HG03342 (cell line): ENCODE results near the gene TMEM91.

Experiments used
- ATAC-seq: cut with Tn5 transposase; IDR thresholded peaks from one replicate; pipeline ENCODE4 v1.9.1; 2021; ENCODE audit warnings: mild to moderate bottlenecking, moderate library complexity; ENCODE audit not compliant: unreplicated experiment

TMEM91 gene

DNA sequence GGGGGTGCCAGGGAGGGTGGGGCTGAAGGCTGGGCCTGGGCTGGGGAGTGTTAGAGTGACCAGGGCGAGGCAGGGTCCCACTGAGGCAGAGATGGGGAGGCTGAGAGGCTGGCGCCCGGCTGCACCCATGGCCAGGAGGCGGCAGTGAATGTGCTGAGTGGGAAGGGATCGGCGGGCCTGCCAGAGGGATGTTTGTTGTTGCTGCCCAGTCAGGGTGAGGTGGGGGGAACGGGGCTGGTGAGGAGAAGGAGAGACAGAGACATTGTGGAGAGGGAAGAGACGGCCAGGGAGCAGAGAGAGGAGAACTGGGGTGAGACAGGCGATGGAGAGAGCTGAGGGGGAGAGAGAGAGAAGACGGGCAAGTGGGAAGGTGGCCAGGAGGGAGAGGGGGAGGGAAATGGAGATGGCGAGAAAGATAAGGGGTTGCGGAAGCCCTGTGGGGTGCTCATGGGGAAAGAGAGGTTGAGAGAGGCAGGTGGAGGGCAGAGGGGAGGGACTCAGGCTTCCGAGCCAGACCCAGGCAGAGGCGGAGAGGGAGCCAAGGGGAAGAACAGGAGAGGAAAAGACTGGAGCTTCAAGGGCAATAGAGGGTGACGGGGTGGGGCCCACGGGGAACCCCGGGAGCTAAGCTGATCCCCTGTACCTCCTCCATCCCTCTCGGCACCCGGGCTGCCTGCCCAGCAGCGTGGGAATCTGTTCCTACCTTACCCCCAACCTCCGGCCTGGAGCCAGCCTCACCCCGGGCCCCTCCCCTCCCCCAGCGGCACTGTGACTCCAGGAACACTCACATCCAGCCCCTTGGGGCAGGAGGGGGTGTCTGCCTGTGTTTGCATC is 51.5 kb downstream of the TMEM91 start:
- ATAC-seq: no peak

DNA sequence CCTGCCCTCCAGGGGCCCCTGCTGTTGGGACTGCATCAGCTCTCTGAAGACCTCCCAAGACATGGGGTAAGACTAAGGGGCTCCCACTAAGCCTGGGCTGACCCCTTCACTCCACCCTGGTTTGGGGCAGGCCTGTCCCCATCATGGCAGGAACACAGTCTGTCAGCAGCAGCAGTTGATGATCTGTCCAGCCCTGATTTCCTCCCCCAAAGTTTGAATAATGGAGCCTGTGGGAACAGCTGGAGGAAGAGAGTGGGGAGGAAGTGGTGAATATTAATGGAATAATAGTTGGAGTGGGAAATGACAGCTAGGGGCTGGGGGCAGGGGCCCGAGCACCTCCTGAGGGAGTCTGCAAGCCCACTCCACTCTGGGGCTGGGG is 52.1 kb downstream of the TMEM91 start:
- ATAC-seq: no peak

GRCh38 chr19:41430922-41431321 is 54.6 kb downstream of the TMEM91 start:
- no peak for ATAC-seq

DNA sequence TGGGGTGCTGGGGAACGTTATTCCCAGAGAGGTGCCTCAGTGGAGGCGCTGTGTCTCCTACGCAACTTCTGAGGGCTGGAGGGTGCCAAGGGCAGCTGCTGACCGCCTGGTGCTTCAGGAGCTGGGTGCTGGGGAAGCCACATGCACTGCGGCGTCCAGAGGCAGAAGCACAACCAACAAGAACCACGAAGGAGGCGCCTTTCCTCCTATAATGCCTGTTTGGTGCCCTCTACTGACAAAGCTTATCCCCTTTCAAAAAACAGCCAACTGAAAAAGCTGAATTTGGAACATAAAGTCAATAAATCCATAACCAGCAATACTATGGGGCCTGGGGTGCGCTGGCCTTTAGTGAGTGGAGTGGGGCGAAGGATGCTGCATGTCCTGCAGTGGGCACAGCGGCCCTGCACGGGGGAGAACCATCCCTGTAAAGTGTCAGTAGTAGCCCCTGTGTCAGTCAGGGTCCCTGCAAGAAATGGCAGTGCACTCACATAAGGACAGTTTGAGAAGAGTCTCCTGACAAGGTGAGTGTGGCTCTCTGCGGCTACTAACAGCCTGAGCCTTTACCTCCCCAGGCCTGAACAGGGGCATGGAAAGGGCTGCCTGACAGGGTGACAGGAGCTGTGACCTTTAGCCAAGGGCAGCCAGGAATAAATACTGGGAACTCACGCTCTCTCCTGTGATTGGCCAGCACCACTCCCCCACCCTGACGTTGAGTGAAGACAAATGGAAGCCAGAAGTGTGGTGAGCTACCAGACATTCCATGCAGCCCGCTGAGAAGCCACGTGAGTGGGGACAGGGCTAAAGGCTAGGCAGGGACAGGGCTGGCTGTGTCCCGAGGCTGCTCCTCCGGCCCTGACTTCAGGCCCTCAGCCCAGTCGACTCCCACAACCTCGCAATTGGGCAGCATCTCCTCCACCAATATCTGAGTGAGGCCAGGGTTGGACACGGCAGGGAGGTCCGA is 55.4 kb downstream of the TMEM91 start:
- no peak for ATAC-seq

GRCh38 chr19:41433171-41433570 is 56.8 kb downstream of the TMEM91 start:
- no peak for ATAC-seq
